ENCODE data around the gene WDR75. TPM values are rescaled to one million over a fixed set of nuclear protein-coding genes. Genes with fewer than 3 reads are reported as not detected.
"Not testable (repeated sequence)": the region's sequence is repeated elsewhere in the genome, so short reads cannot be mapped to it uniquely, and the experiment has no call there.

Gene WDR75
- total RNA-seq, 1 donor from 2014 or later: 49.8 TPM

DNA sequence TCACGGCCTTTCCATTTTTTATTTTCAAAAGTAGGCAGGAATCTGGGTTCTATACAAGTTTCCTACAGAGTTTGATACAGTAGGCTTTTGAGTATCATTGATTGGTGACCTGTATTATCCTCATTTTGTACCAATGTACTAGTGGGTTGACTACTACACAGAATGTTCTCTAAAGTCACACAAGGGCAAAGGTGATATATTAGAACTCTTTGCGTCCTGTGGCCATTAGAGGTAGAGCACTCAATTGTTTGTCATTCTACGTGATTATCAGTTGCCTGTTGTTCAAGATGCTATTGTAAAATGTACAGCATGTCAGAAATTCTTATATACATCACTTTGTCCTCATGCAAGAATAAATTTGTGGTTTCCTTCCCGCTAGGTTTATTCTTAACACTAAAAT is 24.8 kb downstream of the WDR75 start:
- no peak overlapping the region for H3K4me3 Mint-ChIP-seq
- TF ChIP-seq, protein P1, sequence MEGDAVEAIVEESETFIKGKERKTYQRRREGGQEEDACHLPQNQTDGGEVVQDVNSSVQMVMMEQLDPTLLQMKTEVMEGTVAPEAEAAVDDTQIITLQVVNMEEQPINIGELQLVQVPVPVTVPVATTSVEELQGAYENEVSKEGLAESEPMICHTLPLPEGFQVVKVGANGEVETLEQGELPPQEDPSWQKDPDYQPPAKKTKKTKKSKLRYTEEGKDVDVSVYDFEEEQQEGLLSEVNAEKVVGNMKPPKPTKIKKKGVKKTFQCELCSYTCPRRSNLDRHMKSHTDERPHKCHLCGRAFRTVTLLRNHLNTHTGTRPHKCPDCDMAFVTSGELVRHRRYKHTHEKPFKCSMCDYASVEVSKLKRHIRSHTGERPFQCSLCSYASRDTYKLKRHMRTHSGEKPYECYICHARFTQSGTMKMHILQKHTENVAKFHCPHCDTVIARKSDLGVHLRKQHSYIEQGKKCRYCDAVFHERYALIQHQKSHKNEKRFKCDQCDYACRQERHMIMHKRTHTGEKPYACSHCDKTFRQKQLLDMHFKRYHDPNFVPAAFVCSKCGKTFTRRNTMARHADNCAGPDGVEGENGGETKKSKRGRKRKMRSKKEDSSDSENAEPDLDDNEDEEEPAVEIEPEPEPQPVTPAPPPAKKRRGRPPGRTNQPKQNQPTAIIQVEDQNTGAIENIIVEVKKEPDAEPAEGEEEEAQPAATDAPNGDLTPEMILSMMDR (conservative IDR thresholded peaks at IDR 0.05): no peak
- H3K9me3 Mint-ChIP-seq: no peaks in the 10 kb centered on the region
- no peak overlapping the region for H3K27ac Mint-ChIP-seq
- peaks cover 37% of the 10 kb centered on the region for H3K36me3 Mint-ChIP-seq
- no peaks in the 10 kb centered on the region for H3K27me3 Mint-ChIP-seq
- DNase-seq (ENCODE audit: extremely low spot score, unreplicated experiment): no peak
- no peaks in the 10 kb centered on the region for H3K4me1 Mint-ChIP-seq (ENCODE audit: unreplicated experiment)

DNA sequence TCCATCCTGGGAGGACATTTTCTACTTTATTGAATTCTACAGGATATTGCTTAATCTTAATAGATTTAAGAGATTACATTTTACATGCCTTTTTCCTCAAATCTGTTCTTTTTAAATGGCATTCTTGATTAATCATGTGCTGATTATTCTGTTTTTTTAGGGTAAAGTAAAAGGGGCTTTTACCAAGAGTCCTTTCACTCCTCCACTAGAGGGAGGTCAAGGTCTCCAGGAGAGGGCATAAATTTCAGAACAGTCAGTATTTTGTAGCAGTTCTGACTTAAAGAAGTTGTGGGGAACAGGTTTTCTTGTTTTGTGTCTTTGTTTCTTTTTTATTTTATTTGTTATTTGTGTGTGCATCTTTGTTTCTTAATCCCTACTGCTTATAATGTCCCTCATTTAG is 25.4 kb downstream of the WDR75 start:
- no peaks in the 10 kb centered on the region for H3K27me3 Mint-ChIP-seq
- no peaks in the 10 kb centered on the region for H3K9me3 Mint-ChIP-seq
- no peaks in the 10 kb centered on the region for H3K4me1 Mint-ChIP-seq (ENCODE audit: unreplicated experiment)
- DNase-seq (ENCODE audit: extremely low spot score, unreplicated experiment): no peak
- peaks cover 43% of the 10 kb centered on the region for H3K36me3 Mint-ChIP-seq
- no peak overlapping the region for H3K4me3 Mint-ChIP-seq
- TF ChIP-seq, protein P1 (conservative IDR thresholded peaks at IDR 0.05): peak; percentile 72
- H3K27ac Mint-ChIP-seq: no peak overlapping the region

DNA sequence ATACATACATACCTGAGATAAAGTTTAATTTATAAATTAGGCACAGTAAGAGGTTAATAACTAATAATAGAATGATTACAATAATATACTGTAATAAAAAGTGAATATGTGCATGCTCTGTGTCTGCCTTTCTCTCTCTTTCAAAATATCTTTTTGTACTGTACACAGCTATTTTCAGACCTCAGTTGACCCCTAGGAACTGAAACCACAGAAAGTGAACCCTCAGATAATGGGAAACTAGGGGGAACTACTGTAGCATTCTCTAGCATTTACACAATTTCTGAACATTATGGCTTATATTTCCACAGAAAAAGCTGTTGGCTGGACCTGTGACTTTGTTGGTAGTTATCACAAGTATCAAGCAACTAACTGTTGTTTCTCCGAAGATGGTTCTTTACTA is 25.9 kb downstream of the WDR75 start:
- Mint-ChIP-seq H3K27me3 (no peaks in the 10 kb centered on the region), H3K4me1 (ENCODE audit: unreplicated experiment) (no peaks in the 10 kb centered on the region), H3K4me3 (no peak overlapping the region), H3K27ac (no peak overlapping the region), H3K36me3 (peaks cover 48% of the 10 kb centered on the region), H3K9me3 (no peaks in the 10 kb centered on the region)
- TF ChIP-seq, protein P1 (conservative IDR thresholded peaks at IDR 0.05): no peak
- no peak for DNase-seq (ENCODE audit: extremely low spot score, unreplicated experiment)

DNA sequence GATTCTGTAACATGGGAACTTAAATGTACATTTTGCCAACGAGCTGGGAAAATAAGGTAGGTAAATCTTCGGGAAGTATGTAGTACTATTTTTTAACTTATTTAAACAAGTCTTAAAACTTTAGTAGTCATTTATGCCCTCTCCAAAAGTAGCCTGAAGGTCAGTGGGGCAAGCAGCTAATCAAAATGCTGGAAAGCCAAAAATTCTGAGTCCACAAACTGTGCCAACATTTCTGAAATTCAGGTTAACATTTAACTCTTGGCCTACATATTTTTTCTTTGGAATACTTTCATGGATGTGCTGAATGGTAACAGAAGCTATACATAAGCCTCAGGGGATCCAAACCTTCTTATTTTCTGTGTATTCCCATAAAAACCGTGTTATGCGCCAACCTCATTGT is 26.3 kb downstream of the WDR75 start:
- TF ChIP-seq, protein P1 (conservative IDR thresholded peaks at IDR 0.05): no peak
- no peak overlapping the region for H3K4me3 Mint-ChIP-seq
- no peak overlapping the region for H3K27ac Mint-ChIP-seq
- DNase-seq (ENCODE audit: extremely low spot score, unreplicated experiment): no peak
- no peaks in the 10 kb centered on the region for H3K27me3 Mint-ChIP-seq
- H3K9me3 Mint-ChIP-seq: no peaks in the 10 kb centered on the region
- H3K4me1 Mint-ChIP-seq (ENCODE audit: unreplicated experiment): no peaks in the 10 kb centered on the region
- H3K36me3 Mint-ChIP-seq: peaks cover 51% of the 10 kb centered on the region

DNA sequence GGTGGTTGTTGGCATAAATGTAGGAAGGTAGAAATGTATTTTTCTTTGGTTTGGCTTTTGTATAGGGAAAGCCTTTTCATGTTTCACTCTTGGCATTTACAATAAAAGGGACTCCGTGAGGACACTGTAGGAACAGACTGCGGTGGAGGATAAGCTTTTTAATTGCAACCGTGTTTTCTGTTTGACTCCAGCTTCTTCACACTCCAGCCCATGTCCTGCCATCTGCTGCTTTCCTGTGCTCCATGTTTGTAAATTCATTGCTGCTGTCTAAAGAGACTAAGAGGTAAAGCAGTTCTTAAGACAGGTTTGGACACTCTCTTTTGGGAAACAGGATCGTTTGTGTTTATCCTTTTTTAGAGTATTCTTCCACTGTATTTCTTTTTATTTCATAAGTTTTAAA is 33.3 kb downstream of the WDR75 start:
- TF ChIP-seq, protein P1 (conservative IDR thresholded peaks at IDR 0.05): no peak
- H3K4me3 Mint-ChIP-seq: no peak overlapping the region
- no peak for DNase-seq (ENCODE audit: extremely low spot score, unreplicated experiment)
- H3K27ac Mint-ChIP-seq: no peak overlapping the region
- peaks cover 4% of the 10 kb centered on the region for H3K9me3 Mint-ChIP-seq
- H3K4me1 Mint-ChIP-seq (ENCODE audit: unreplicated experiment): no peaks in the 10 kb centered on the region
- no peaks in the 10 kb centered on the region for H3K27me3 Mint-ChIP-seq
- H3K36me3 Mint-ChIP-seq: peaks cover 49% of the 10 kb centered on the region

DNA sequence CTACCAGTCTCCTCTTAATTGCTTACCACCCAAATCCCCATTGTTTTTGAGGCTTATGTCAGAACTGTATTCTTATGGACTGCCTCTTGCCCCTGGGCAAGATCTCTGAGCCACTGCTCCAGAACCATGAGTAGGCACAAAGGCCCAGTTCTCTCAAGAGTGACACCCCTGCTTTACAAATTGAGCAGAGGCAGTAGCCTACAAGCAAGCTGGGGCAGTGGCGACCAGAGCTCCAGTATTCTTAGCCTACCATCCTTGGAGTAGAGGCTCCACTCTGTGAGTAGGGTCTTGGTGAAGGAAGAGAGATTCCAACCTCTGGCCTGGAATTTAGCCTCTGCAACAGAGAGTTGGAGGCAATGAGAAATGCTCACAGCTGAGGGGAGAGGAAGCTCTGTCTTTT is 36.5 kb downstream of the WDR75 start:
- DNase-seq (ENCODE audit: extremely low spot score, unreplicated experiment): no peak
- Mint-ChIP-seq H3K36me3 (peaks cover 29% of the 10 kb centered on the region), H3K4me1 (ENCODE audit: unreplicated experiment) (no peaks in the 10 kb centered on the region), H3K27me3 (no peaks in the 10 kb centered on the region), H3K4me3 (no peak overlapping the region), H3K9me3 (peaks cover 4% of the 10 kb centered on the region), H3K27ac (no peak overlapping the region)
- TF ChIP-seq, protein P1 (conservative IDR thresholded peaks at IDR 0.05): no peak

DNA sequence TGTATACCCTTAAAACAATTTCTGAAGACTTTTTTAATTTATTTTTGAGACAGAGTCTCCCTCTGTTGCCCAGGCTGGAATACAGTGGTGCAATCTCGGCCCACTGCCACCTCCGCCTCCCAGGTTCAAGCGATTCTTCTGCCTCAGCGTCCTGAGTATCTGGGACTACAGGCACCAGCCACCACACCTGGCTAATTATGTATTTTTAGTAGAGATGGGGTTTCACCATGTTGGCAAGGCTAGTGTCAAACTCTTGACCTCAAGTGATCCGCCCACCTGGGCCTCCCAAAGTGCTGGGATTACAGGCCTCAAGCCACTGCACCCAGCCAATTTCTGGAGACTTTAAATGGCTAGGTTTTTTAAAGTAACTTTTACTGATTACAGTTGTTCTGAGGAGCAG is 37.0 kb downstream of the WDR75 start:
- H3K27me3 Mint-ChIP-seq; H3K4me3 Mint-ChIP-seq; H3K27ac Mint-ChIP-seq; H3K9me3 Mint-ChIP-seq; H3K4me1 Mint-ChIP-seq (ENCODE audit: unreplicated experiment); DNase-seq (ENCODE audit: extremely low spot score, unreplicated experiment): not testable (repeated sequence)
- H3K36me3 Mint-ChIP-seq: peaks cover 27% of the 10 kb centered on the region

All from type B pancreatic cell (in vitro differentiated cells).